ENCODE data around the gene PLEKHG7.

- TF ChIP-seq POLR2AphosphoS5 (IDR thresholded peaks at IDR 0.05; ENCODE audit: low read length), result no peak
- TF ChIP-seq YY1 (IDR thresholded peaks at IDR 0.05; ENCODE audit: low read depth, low read length), result no peak
- TF ChIP-seq CBX3 (IDR thresholded peaks at IDR 0.05; ENCODE audit: borderline replicate concordance, low read depth), result no peak
- no peak for TF ChIP-seq BCL3 (IDR thresholded peaks at IDR 0.05; ENCODE audit: borderline replicate concordance, insufficient read depth, low read depth, low read length, poor library complexity, severe bottlenecking)
- TF ChIP-seq EP300 (IDR thresholded peaks at IDR 0.05; ENCODE audit: borderline replicate concordance in 1 of 2, control insufficient read depth in 1 of 2, low read depth in 2 of 2, low read length in 2 of 2), result no peak
- TF ChIP-seq CTCF (IDR thresholded peaks at IDR 0.05 in 2 of 3, conservative IDR thresholded peaks at IDR 0.05 in 1 of 3; ENCODE audit: control insufficient read depth in 2 of 3, extremely low read depth in 1 of 3, insufficient read depth in 1 of 3, low read depth in 3 of 3, low read length in 3 of 3), result no peak
- TF ChIP-seq FOS (IDR thresholded peaks at IDR 0.05; ENCODE audit: borderline replicate concordance, extremely low read depth, insufficient read length), result no peak
- TF ChIP-seq EZH2 (IDR thresholded peaks at IDR 0.05; ENCODE audit: borderline replicate concordance, control insufficient read depth, low read depth, low read length), result no peak
- no peak for TF ChIP-seq SMAD1 (IDR thresholded peaks at IDR 0.05; ENCODE audit: low read depth, partially characterized antibody)
- no peak for TF ChIP-seq KAT2A (conservative IDR thresholded peaks at IDR 0.05; ENCODE audit: control insufficient read depth, low read depth, low read length)
Measured at GRCh38 chr12:92696216-92696615, 6.6 kb upstream of the PLEKHG7 start.
